Lung (tissue), 12 donors: Measurements from ENCODE around the gene DDX27. TPM values are rescaled to one million over a fixed set of nuclear protein-coding genes. Genes with fewer than 3 reads are reported as not detected.

Experiments used
- ATAC-seq: fragments of 200-7000 bp; cut with Tn5 transposase; one replicate; pipeline ENCODE4 v1.9.1; 2020; ENCODE audit warnings: moderate number of reproducible peaks; ENCODE audit not compliant: insufficient read depth, low FRiP score
- DNase-seq, 3 donors: peaks; one replicate each; pipeline ENCODE4 v3.0.0-alpha.2; 2013 to 2017
- H3K27ac ChIP-seq, 2 donors: one replicate each; pipeline ENCODE4 v1.5.1; 2013; ENCODE audit warnings: mild to moderate bottlenecking in 2 of 2, moderate library complexity in 2 of 2, control low read depth in 1 of 2, inconsistent platforms in 1 of 2, low read depth in 1 of 2, low read length in 1 of 2
- H3K27me3 ChIP-seq, 3 donors: one replicate each; pipeline ENCODE4 v1.5.1; 2013; ENCODE audit warnings: low read length in 2 of 3; ENCODE audit not compliant: control insufficient read depth in 3 of 3, insufficient read depth in 3 of 3
- H3K36me3 ChIP-seq, 4 donors: one replicate each; pipeline ENCODE4 v1.5.1; 2013; ENCODE audit warnings: low read length in 4 of 4, mild to moderate bottlenecking in 1 of 4, moderate library complexity in 1 of 4; ENCODE audit not compliant: control insufficient read depth in 4 of 4, insufficient read depth in 4 of 4
- H3K4me1 ChIP-seq, 5 donors: one replicate each; pipeline ENCODE4 v1.5.1; 2013; ENCODE audit warnings: low read length in 5 of 5, mild to moderate bottlenecking in 2 of 5, moderate library complexity in 1 of 5; ENCODE audit not compliant: control insufficient read depth in 5 of 5, insufficient read depth in 5 of 5
- H3K4me3 ChIP-seq: one replicate; pipeline ENCODE4 v1.5.1; 2013; ENCODE audit warnings: mild to moderate bottlenecking, control low read depth, moderate library complexity
- H3K9ac ChIP-seq, 2 donors: one replicate each; pipeline ENCODE4 v1.5.1; 2013; ENCODE audit warnings: low read length in 2 of 2, control low read depth in 1 of 2; ENCODE audit not compliant: insufficient read depth in 1 of 2
- H3K9me3 ChIP-seq, 4 donors: one replicate each; pipeline ENCODE4 v1.5.1; 2013; ENCODE audit warnings: low read length in 3 of 4, mild to moderate bottlenecking in 1 of 4, moderate library complexity in 1 of 4; ENCODE audit not compliant: control insufficient read depth in 4 of 4, insufficient read depth in 3 of 4
- WGBS, 2 donors: extraction: QIAGEN DNeasy Blood & Tissue Kit; methylation state at CpG; one replicate each; pipeline ENCODE4 v1.1.7; 2013; 5-methylcytosine and 5-hydroxymethylcytosine counted together
- polyA plus RNA-seq, 2 donors: library from polyadenylated mRNA; stranded (reverse); fragments of 200-250 nt; gene quantifications; one replicate each; pipeline ENCODE4 v1.2.1, GENCODE V29; 2013
- total RNA-seq, 2 donors: library from RNA; depleted of rRNA in 1 of 2; stranded (reverse); fragments of >200 nt in 1 of 2; gene quantifications; one replicate each; pipeline ENCODE4 v1.2.1, GENCODE V29; 2014 to 2021
- TF ChIP-seq, protein P1 (sequence below): IDR thresholded peaks from 2 replicates; pipeline ENCODE4 v1.5.1; 2012; ENCODE audit warnings: mild to moderate bottlenecking; ENCODE audit errors: control extremely low read depth, extremely low read depth
- donor health status: control.
- donor health status: control.
- donor health status: Bipolar disorder and iron deficiency.
- donor health status: healthy.
- donor health status: DM: yes; HTN: yes; CAD: no.

DDX27 gene
- total and polyA plus RNA-seq, 4 donors: 24.9 to 30.0 (median 26.1) TPM

GRCh38 chr20:49229381-49229780, 10.2 kb downstream of the DDX27 start:
- ATAC-seq (no peak), DNase-seq (no peak)
- Histone ChIP-seq H3K9ac (no peak overlapping the region), H3K27ac (no peak overlapping the region), H3K4me3 (no peak overlapping the region), H3K36me3 (peaks cover 24 to 61% (median 37%) of the 10 kb centered on the region in 4 donors), H3K27me3 (no peaks in the 10 kb centered on the region), H3K4me1 (no peaks in the 10 kb centered on the region), H3K9me3 (no peaks in the 10 kb centered on the region)
- TF ChIP-seq, protein P1, sequence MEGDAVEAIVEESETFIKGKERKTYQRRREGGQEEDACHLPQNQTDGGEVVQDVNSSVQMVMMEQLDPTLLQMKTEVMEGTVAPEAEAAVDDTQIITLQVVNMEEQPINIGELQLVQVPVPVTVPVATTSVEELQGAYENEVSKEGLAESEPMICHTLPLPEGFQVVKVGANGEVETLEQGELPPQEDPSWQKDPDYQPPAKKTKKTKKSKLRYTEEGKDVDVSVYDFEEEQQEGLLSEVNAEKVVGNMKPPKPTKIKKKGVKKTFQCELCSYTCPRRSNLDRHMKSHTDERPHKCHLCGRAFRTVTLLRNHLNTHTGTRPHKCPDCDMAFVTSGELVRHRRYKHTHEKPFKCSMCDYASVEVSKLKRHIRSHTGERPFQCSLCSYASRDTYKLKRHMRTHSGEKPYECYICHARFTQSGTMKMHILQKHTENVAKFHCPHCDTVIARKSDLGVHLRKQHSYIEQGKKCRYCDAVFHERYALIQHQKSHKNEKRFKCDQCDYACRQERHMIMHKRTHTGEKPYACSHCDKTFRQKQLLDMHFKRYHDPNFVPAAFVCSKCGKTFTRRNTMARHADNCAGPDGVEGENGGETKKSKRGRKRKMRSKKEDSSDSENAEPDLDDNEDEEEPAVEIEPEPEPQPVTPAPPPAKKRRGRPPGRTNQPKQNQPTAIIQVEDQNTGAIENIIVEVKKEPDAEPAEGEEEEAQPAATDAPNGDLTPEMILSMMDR: no peak
- 92 to 96% methylated on average over 2 of the region's 2 CpGs for WGBS, 2 donors

GRCh38 chr20:49230021-49230420, 10.8 kb downstream of the DDX27 start:
- 90 to 95% methylated on average over 10 of the region's 10 CpGs for WGBS, 2 donors
- ATAC-seq (no peak), DNase-seq (no peak)
- H3K9me3 ChIP-seq: no peaks in the 10 kb centered on the region
- H3K4me3 ChIP-seq: no peak overlapping the region
- H3K36me3 ChIP-seq: peaks cover 25 to 61% (median 36%) of the 10 kb centered on the region in 4 donors
- H3K27ac ChIP-seq: peak overlapping the region in 1 of 2 donors; percentile 15
- H3K9ac ChIP-seq: no peak overlapping the region
- no peaks in the 10 kb centered on the region for H3K4me1 ChIP-seq
- H3K27me3 ChIP-seq: no peaks in the 10 kb centered on the region
- TF ChIP-seq, protein P1: no peak

DNA sequence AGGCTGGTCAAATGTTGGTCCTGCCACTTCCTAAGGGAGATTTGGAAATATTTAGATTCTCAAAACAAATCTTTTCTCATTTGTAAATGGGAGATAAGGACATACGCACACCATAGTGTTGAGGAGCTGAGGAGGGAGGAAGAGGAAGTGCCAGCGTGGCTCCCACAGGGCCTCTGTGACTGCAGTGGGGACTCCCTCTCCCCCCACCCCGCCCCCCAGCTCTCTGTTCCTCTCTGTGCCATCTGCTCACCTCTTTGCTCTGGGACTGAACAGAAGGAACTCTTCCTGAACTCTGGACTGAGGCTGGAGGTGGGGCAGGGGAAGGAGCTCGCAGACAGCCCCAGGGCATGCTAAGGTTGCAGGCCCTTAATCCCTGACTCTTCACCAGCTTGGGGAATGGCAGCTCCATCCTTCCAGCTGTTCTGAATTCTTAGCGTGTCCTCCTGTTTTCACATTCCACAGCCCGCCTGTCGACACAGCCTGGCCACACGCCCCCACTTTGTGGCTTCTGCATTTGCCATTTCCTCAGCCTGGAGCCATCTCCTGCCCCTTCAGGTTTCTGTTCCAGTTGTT, 11.4 kb downstream of the DDX27 start:
- TF ChIP-seq, protein P1: no peak
- H3K27me3 ChIP-seq: no peaks in the 10 kb centered on the region
- H3K9me3 ChIP-seq: no peaks in the 10 kb centered on the region
- ATAC-seq: no peak
- no peaks in the 10 kb centered on the region for H3K4me1 ChIP-seq
- no peak overlapping the region for H3K4me3 ChIP-seq
- no peak for DNase-seq
- 26 to 71% methylated on average over 7 to 8 of the region's 8 CpGs for WGBS, 2 donors
- peaks cover 26 to 60% (median 39%) of the 10 kb centered on the region in 4 donors for H3K36me3 ChIP-seq
- H3K9ac ChIP-seq: no peak overlapping the region
- no peak overlapping the region for H3K27ac ChIP-seq

GRCh38 chr20:49231471-49231870, 12.3 kb downstream of the DDX27 start:
- no peak for DNase-seq
- 69 to 98% methylated on average over 7 of the region's 7 CpGs for WGBS, 2 donors
- TF ChIP-seq, protein P1: no peak
- Histone ChIP-seq H3K27ac (no peak overlapping the region), H3K36me3 (peaks cover 25 to 59% (median 40%) of the 10 kb centered on the region in 4 donors), H3K27me3 (no peaks in the 10 kb centered on the region), H3K9me3 (no peaks in the 10 kb centered on the region), H3K4me1 (no peaks in the 10 kb centered on the region), H3K4me3 (no peak overlapping the region), H3K9ac (no peak overlapping the region)
- no peak for ATAC-seq
